Measurements from ENCODE around the gene SMPDL3B. TPM values are rescaled to one million over a fixed set of nuclear protein-coding genes. Genes with fewer than 3 reads are reported as not detected.
"Not testable (repeated sequence)": the region's sequence is repeated elsewhere in the genome, so short reads cannot be mapped to it uniquely, and the experiment has no call there.

Gene SMPDL3B
- total RNA-seq, 1 experiment from 2014 or later, result not detected

GRCh38 chr1:27980216-27980845 lies 45.5 kb downstream of the SMPDL3B start:
- no peaks in the 10 kb centered on the region for H3K9me2 ChIP-seq (replicated peaks; ENCODE audit: insufficient read depth, low read length)
- no peak overlapping the region for H3K4me2 ChIP-seq (ENCODE audit: low read depth, low read length, poor library complexity, severe bottlenecking)
- no peak overlapping the region for H3K9ac ChIP-seq (ENCODE audit: low read length)
- H3K9me3 ChIP-seq (ENCODE audit: low read length), result no peaks in the 10 kb centered on the region
- no peaks in the 10 kb centered on the region for H3K27me3 ChIP-seq (ENCODE audit: low read length)
- H3K79me2 ChIP-seq (ENCODE audit: low read length), result no peaks in the 10 kb centered on the region
- H3K36me3 ChIP-seq (ENCODE audit: insufficient read depth, low read length), result 0 out of 2 replicates have a peak, but pooled peaks cover 4% of the 10 kb centered on the region
- no peak for DNase-seq
- H3K4me1 ChIP-seq (ENCODE audit: low read length), result no peaks in the 10 kb centered on the region
- H4K20me1 ChIP-seq (ENCODE audit: insufficient read depth, low read depth, low read length), result no peaks in the 10 kb centered on the region
- no peak overlapping the region for H2AFZ ChIP-seq (ENCODE audit: low read length)
- H3K27ac ChIP-seq (ENCODE audit: low read length), result no peak overlapping the region
- no peak overlapping the region for H3K4me3 ChIP-seq (ENCODE audit: low read length)

- no peak overlapping the region for H3K9ac ChIP-seq (ENCODE audit: low read length)
- H3K27ac ChIP-seq (ENCODE audit: low read length), result no peak overlapping the region
- 0 out of 2 replicates have a peak, but pooled peaks cover 4% of the 10 kb centered on the region for H3K36me3 ChIP-seq (ENCODE audit: insufficient read depth, low read length)
- H3K27me3 ChIP-seq (ENCODE audit: low read length), result no peaks in the 10 kb centered on the region
- H3K79me2 ChIP-seq (ENCODE audit: low read length), result no peaks in the 10 kb centered on the region
- no peak overlapping the region for H2AFZ ChIP-seq (ENCODE audit: low read length)
- no peak overlapping the region for H3K4me2 ChIP-seq (ENCODE audit: low read depth, low read length, poor library complexity, severe bottlenecking)
- H4K20me1 ChIP-seq (ENCODE audit: insufficient read depth, low read depth, low read length), result no peaks in the 10 kb centered on the region
- no peak for DNase-seq
- H3K9me2 ChIP-seq (replicated peaks; ENCODE audit: insufficient read depth, low read length), result no peaks in the 10 kb centered on the region
- H3K4me3 ChIP-seq (ENCODE audit: low read length), result no peak overlapping the region
- no peaks in the 10 kb centered on the region for H3K4me1 ChIP-seq (ENCODE audit: low read length)
- no peaks in the 10 kb centered on the region for H3K9me3 ChIP-seq (ENCODE audit: low read length)
Observed at GRCh38 chr1:27981145-27981544, 46.3 kb downstream of the SMPDL3B start.

- Histone ChIP-seq H4K20me1 (ENCODE audit: insufficient read depth, low read depth, low read length) (no peaks in the 10 kb centered on the region), H3K9me2 (replicated peaks; ENCODE audit: insufficient read depth, low read length) (no peaks in the 10 kb centered on the region), H3K79me2 (ENCODE audit: low read length) (no peaks in the 10 kb centered on the region), H2AFZ (ENCODE audit: low read length) (no peak overlapping the region), H3K36me3 (ENCODE audit: insufficient read depth, low read length) (peaks cover 51% of the 10 kb centered on the region), H3K27ac (ENCODE audit: low read length) (no peak overlapping the region), H3K9ac (ENCODE audit: low read length) (no peak overlapping the region), H3K9me3 (ENCODE audit: low read length) (no peaks in the 10 kb centered on the region), H3K4me2 (ENCODE audit: low read depth, low read length, poor library complexity, severe bottlenecking) (no peak overlapping the region), H3K4me1 (ENCODE audit: low read length) (no peaks in the 10 kb centered on the region), H3K27me3 (ENCODE audit: low read length) (no peaks in the 10 kb centered on the region), H3K4me3 (ENCODE audit: low read length) (no peak overlapping the region)
- DNase-seq, result no peak
Observed at GRCh38 chr1:27990920-27991537, 56.2 kb downstream of the SMPDL3B start.

- Histone ChIP-seq H3K27me3 (ENCODE audit: low read length) (no peaks in the 10 kb centered on the region), H3K36me3 (ENCODE audit: insufficient read depth, low read length) (peaks cover 58% of the 10 kb centered on the region), H3K79me2 (ENCODE audit: low read length) (no peaks in the 10 kb centered on the region), H3K4me2 (ENCODE audit: low read depth, low read length, poor library complexity, severe bottlenecking) (no peak overlapping the region), H3K4me3 (ENCODE audit: low read length) (no peak overlapping the region), H3K9ac (ENCODE audit: low read length) (no peak overlapping the region), H4K20me1 (ENCODE audit: insufficient read depth, low read depth, low read length) (no peaks in the 10 kb centered on the region), H3K27ac (ENCODE audit: low read length) (no peak overlapping the region), H3K9me3 (ENCODE audit: low read length) (no peaks in the 10 kb centered on the region), H2AFZ (ENCODE audit: low read length) (no peak overlapping the region), H3K9me2 (replicated peaks; ENCODE audit: insufficient read depth, low read length) (no peaks in the 10 kb centered on the region), H3K4me1 (ENCODE audit: low read length) (no peaks in the 10 kb centered on the region)
- DNase-seq, result no peak
Observed at GRCh38 chr1:27992276-27992675, 57.5 kb downstream of the SMPDL3B start.

- Histone ChIP-seq H3K36me3 (ENCODE audit: insufficient read depth, low read length) (peaks cover 58% of the 10 kb centered on the region), H2AFZ (ENCODE audit: low read length) (no peak overlapping the region), H4K20me1 (ENCODE audit: insufficient read depth, low read depth, low read length) (no peaks in the 10 kb centered on the region), H3K4me3 (ENCODE audit: low read length) (no peak overlapping the region), H3K9ac (ENCODE audit: low read length) (no peak overlapping the region), H3K4me1 (ENCODE audit: low read length) (no peaks in the 10 kb centered on the region), H3K9me3 (ENCODE audit: low read length) (no peaks in the 10 kb centered on the region), H3K27me3 (ENCODE audit: low read length) (no peaks in the 10 kb centered on the region), H3K27ac (ENCODE audit: low read length) (no peak overlapping the region), H3K4me2 (ENCODE audit: low read depth, low read length, poor library complexity, severe bottlenecking) (no peak overlapping the region), H3K9me2 (replicated peaks; ENCODE audit: insufficient read depth, low read length) (no peaks in the 10 kb centered on the region), H3K79me2 (ENCODE audit: low read length) (no peaks in the 10 kb centered on the region)
- no peak for DNase-seq
Observed at GRCh38 chr1:27993241-27993640, 58.4 kb downstream of the SMPDL3B start.

GRCh38 chr1:27994060-27994459 lies 59.3 kb downstream of the SMPDL3B start:
- no peak overlapping the region for H2AFZ ChIP-seq (ENCODE audit: low read length)
- H3K4me2 ChIP-seq (ENCODE audit: low read depth, low read length, poor library complexity, severe bottlenecking), result no peak overlapping the region
- no peaks in the 10 kb centered on the region for H3K9me2 ChIP-seq (replicated peaks; ENCODE audit: insufficient read depth, low read length)
- peaks cover 55% of the 10 kb centered on the region for H3K36me3 ChIP-seq (ENCODE audit: insufficient read depth, low read length)
- no peaks in the 10 kb centered on the region for H3K9me3 ChIP-seq (ENCODE audit: low read length)
- H3K4me1 ChIP-seq (ENCODE audit: low read length), result no peaks in the 10 kb centered on the region
- no peak overlapping the region for H3K4me3 ChIP-seq (ENCODE audit: low read length)
- no peaks in the 10 kb centered on the region for H3K27me3 ChIP-seq (ENCODE audit: low read length)
- H3K27ac ChIP-seq (ENCODE audit: low read length), result no peak overlapping the region
- no peak for DNase-seq
- H4K20me1 ChIP-seq (ENCODE audit: insufficient read depth, low read depth, low read length), result no peaks in the 10 kb centered on the region
- H3K9ac ChIP-seq (ENCODE audit: low read length), result no peak overlapping the region
- no peaks in the 10 kb centered on the region for H3K79me2 ChIP-seq (ENCODE audit: low read length)

GRCh38 chr1:27994526-27994925 lies 59.7 kb downstream of the SMPDL3B start:
- H3K9me3 ChIP-seq (ENCODE audit: low read length); H3K4me1 ChIP-seq (ENCODE audit: low read length); H3K27ac ChIP-seq (ENCODE audit: low read length); H3K79me2 ChIP-seq (ENCODE audit: low read length); H3K27me3 ChIP-seq (ENCODE audit: low read length); H4K20me1 ChIP-seq (ENCODE audit: insufficient read depth, low read depth, low read length); H3K4me2 ChIP-seq (ENCODE audit: low read depth, low read length, poor library complexity, severe bottlenecking); H3K9me2 ChIP-seq (replicated peaks; ENCODE audit: insufficient read depth, low read length); H2AFZ ChIP-seq (ENCODE audit: low read length); H3K9ac ChIP-seq (ENCODE audit: low read length); DNase-seq; H3K4me3 ChIP-seq (ENCODE audit: low read length): not testable (repeated sequence)
- H3K36me3 ChIP-seq (ENCODE audit: insufficient read depth, low read length), result peaks cover 50% of the 10 kb centered on the region; the same call in 1 of the 2 replicates

- Histone ChIP-seq H3K9me3 (ENCODE audit: low read length) (no peaks in the 10 kb centered on the region), H2AFZ (ENCODE audit: low read length) (no peak overlapping the region), H3K4me3 (ENCODE audit: low read length) (no peak overlapping the region), H3K36me3 (ENCODE audit: insufficient read depth, low read length) (peaks cover 25% of the 10 kb centered on the region), H3K4me1 (ENCODE audit: low read length) (no peaks in the 10 kb centered on the region), H3K79me2 (ENCODE audit: low read length) (no peaks in the 10 kb centered on the region; the same call in 1 of the 2 replicates), H3K9ac (ENCODE audit: low read length) (no peak overlapping the region), H3K9me2 (replicated peaks; ENCODE audit: insufficient read depth, low read length) (no peaks in the 10 kb centered on the region), H3K27me3 (ENCODE audit: low read length) (no peaks in the 10 kb centered on the region), H3K27ac (ENCODE audit: low read length) (no peak overlapping the region), H3K4me2 (ENCODE audit: low read depth, low read length, poor library complexity, severe bottlenecking) (no peak overlapping the region), H4K20me1 (ENCODE audit: insufficient read depth, low read depth, low read length) (no peaks in the 10 kb centered on the region)
- DNase-seq, result no peak
Observed at GRCh38 chr1:27999055-27999454, 64.3 kb downstream of the SMPDL3B start.
